Measurements from ENCODE around the gene DCC. TPM values are rescaled to one million over a fixed set of nuclear protein-coding genes. Genes with fewer than 3 reads are reported as not detected.

The DCC gene
- total and polyA plus RNA-seq, 2 donors (not counting 1 experiment from before 2014, with no cell fraction given): not detected

DNA sequence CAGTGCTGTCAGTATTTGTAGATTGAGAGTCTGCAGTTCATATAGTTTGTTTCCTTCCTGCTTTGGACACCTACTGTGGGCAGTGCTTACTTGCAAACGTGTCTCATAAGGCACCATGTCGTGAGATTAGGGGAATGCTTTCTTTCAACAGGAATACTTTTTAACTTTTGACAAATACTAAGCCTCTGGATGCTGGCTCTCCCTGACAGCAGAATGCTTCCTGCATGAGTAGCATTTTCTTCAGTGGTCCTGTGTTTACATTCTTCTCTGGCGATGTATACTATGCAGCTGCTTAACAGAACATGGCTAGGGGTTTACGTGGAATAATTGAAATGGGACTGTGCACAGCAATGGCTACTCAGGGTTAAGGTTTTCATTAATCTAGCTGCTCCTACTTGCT lies 1077.0 kb downstream of the DCC start:
- POLR2A ChIA-PET: no interaction called here
- Histone ChIP-seq H3K9me3 (ENCODE audit: control extremely low read depth in 1 of 3, control insufficient read depth in 2 of 3, insufficient read depth in 1 of 3, low read length in 2 of 3) (no peaks in the 10 kb centered on the region), H3K9ac (ENCODE audit: low read length) (no peak overlapping the region), H4K20me1 (ENCODE audit: control insufficient read depth, insufficient read depth, low read length, poor library complexity, severe bottlenecking) (no peaks in the 10 kb centered on the region), H3K4me3 (ENCODE audit: control extremely low read depth in 1 of 5, extremely low read depth in 1 of 5, insufficient read depth in 1 of 5, low read depth in 2 of 5, low read length in 4 of 5) (no peak overlapping the region), H3K27me3 (replicated peaks in 1 of 4; ENCODE audit: control extremely low read depth in 1 of 4, control insufficient read depth in 3 of 4, insufficient read depth in 4 of 4, low read length in 3 of 4) (no peaks in the 10 kb centered on the region), H2AFZ (ENCODE audit: insufficient read depth, low read depth, low read length, poor library complexity, severe bottlenecking) (no peak overlapping the region), H3K79me2 (ENCODE audit: control insufficient read depth, insufficient read depth, low read length) (no peaks in the 10 kb centered on the region), H3K36me3 (replicated peaks in 1 of 2; ENCODE audit: control extremely low read depth in 1 of 2, control insufficient read depth in 1 of 2, extremely low read depth in 1 of 2, insufficient read depth in 2 of 2, low read length in 1 of 2) (no peaks in the 10 kb centered on the region), H3K27ac (ENCODE audit: low read length in 2 of 2) (no peak overlapping the region), H3K4me1 (ENCODE audit: control insufficient read depth in 2 of 2, insufficient read depth in 2 of 2, low read length in 2 of 2) (no peaks in the 10 kb centered on the region), H3K4me2 (replicated peaks; ENCODE audit: low read depth, low read length, poor library complexity, severe bottlenecking) (no peak overlapping the region)
- DNase-seq: no peak
- no peak overlapping the region for H3K4me3 Mint-ChIP-seq
- TF ChIP-seq, protein P1, sequence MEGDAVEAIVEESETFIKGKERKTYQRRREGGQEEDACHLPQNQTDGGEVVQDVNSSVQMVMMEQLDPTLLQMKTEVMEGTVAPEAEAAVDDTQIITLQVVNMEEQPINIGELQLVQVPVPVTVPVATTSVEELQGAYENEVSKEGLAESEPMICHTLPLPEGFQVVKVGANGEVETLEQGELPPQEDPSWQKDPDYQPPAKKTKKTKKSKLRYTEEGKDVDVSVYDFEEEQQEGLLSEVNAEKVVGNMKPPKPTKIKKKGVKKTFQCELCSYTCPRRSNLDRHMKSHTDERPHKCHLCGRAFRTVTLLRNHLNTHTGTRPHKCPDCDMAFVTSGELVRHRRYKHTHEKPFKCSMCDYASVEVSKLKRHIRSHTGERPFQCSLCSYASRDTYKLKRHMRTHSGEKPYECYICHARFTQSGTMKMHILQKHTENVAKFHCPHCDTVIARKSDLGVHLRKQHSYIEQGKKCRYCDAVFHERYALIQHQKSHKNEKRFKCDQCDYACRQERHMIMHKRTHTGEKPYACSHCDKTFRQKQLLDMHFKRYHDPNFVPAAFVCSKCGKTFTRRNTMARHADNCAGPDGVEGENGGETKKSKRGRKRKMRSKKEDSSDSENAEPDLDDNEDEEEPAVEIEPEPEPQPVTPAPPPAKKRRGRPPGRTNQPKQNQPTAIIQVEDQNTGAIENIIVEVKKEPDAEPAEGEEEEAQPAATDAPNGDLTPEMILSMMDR (IDR thresholded peaks at IDR 0.05): no peak
- TF ChIP-seq EZH2 (IDR thresholded peaks at IDR 0.05; ENCODE audit: borderline replicate concordance, insufficient read depth, low read depth, low read length, poor library complexity, severe bottlenecking): no peak
- intact Hi-C loops (cut with micrococcal nuclease): no loop called here
- no peak overlapping the region for H3K27ac Mint-ChIP-seq
- CTCF ChIA-PET: no interaction called here
- no peaks in the 10 kb centered on the region for H3K27me3 Mint-ChIP-seq
- no peak for ATAC-seq (ENCODE audit: low read depth)
- no peaks in the 10 kb centered on the region for H3K4me1 Mint-ChIP-seq
- H3K9me3 Mint-ChIP-seq (ENCODE audit: insufficient read depth): no peaks in the 10 kb centered on the region
- 67% methylated on average over 1 of the region's 4 CpGs for WGBS (ENCODE audit: insufficient coverage)

DNA sequence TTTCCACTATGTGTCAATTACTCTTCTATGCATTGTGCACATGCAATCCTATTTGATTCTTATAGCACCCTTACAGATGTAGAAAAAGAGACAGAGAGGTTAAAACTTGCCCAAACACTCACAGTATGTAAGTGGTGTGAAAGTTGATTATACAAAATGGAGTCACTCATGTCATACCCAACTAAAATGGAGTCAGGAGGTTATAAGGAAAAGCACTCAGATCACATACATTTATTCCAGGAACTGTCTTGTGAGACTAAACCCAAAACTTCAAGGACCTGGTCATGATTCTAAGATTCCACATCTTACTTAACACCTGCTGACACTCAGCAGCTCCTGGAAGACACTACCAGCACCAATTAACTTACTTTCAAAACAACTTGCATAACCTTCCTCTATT lies 1081.9 kb downstream of the DCC start:
- H3K4me2 ChIP-seq (replicated peaks; ENCODE audit: low read depth, low read length, poor library complexity, severe bottlenecking): no peak overlapping the region
- TF ChIP-seq EZH2 (IDR thresholded peaks at IDR 0.05; ENCODE audit: borderline replicate concordance, insufficient read depth, low read depth, low read length, poor library complexity, severe bottlenecking): no peak
- TF ChIP-seq, protein P1 (IDR thresholded peaks at IDR 0.05): no peak
- H3K27ac ChIP-seq (ENCODE audit: low read length in 2 of 2): no peak overlapping the region
- H3K27me3 Mint-ChIP-seq: no peaks in the 10 kb centered on the region
- ATAC-seq (ENCODE audit: low read depth) (no peak), DNase-seq (no peak)
- POLR2A ChIA-PET: no interaction called here
- CTCF ChIA-PET: no interaction called here
- no peak overlapping the region for H3K27ac Mint-ChIP-seq
- no peak overlapping the region for H3K4me3 Mint-ChIP-seq
- H3K4me1 Mint-ChIP-seq: no peaks in the 10 kb centered on the region
- no peaks in the 10 kb centered on the region for H3K36me3 ChIP-seq (replicated peaks in 1 of 2; ENCODE audit: control extremely low read depth in 1 of 2, control insufficient read depth in 1 of 2, extremely low read depth in 1 of 2, insufficient read depth in 2 of 2, low read length in 1 of 2)
- H3K27me3 ChIP-seq (replicated peaks in 1 of 4; ENCODE audit: control extremely low read depth in 1 of 4, control insufficient read depth in 3 of 4, insufficient read depth in 4 of 4, low read length in 3 of 4): no peaks in the 10 kb centered on the region
- intact Hi-C loops (cut with micrococcal nuclease): no loop called here
- no peaks in the 10 kb centered on the region for H3K4me1 ChIP-seq (ENCODE audit: control insufficient read depth in 2 of 2, insufficient read depth in 2 of 2, low read length in 2 of 2)
- H3K9ac ChIP-seq (ENCODE audit: low read length): no peak overlapping the region
- no peaks in the 10 kb centered on the region for H3K9me3 Mint-ChIP-seq (ENCODE audit: insufficient read depth)
- H3K79me2 ChIP-seq (ENCODE audit: control insufficient read depth, insufficient read depth, low read length): no peaks in the 10 kb centered on the region
- no peak overlapping the region for H2AFZ ChIP-seq (ENCODE audit: insufficient read depth, low read depth, low read length, poor library complexity, severe bottlenecking)
- H4K20me1 ChIP-seq (ENCODE audit: control insufficient read depth, insufficient read depth, low read length, poor library complexity, severe bottlenecking): no peaks in the 10 kb centered on the region
- H3K4me3 ChIP-seq (ENCODE audit: control extremely low read depth in 1 of 5, extremely low read depth in 1 of 5, insufficient read depth in 1 of 5, low read depth in 2 of 5, low read length in 4 of 5): no peak overlapping the region
- no peaks in the 10 kb centered on the region for H3K9me3 ChIP-seq (ENCODE audit: control extremely low read depth in 1 of 3, control insufficient read depth in 2 of 3, insufficient read depth in 1 of 3, low read length in 2 of 3)

Measured in B cell (primary cell).